ENCODE data around the gene ELL. TPM values are rescaled to one million over a fixed set of nuclear protein-coding genes. Genes with fewer than 3 reads are reported as not detected.

Gene ELL
- total RNA-seq, 1 experiment from 2014 or later: 21.0 TPM

- intact Hi-C loops (cut with micrococcal nuclease): no loop called here
- H3K79me2 ChIP-seq (ENCODE audit: low read length): no peaks in the 10 kb centered on the region
- no peaks in the 10 kb centered on the region for H4K20me1 ChIP-seq (ENCODE audit: low read length)
- 0 out of 2 replicates have a peak overlapping the region, but pooled peaks have one; percentile 28 for H3K4me2 ChIP-seq (ENCODE audit: low read length)
- H2AFZ ChIP-seq (ENCODE audit: low read length): peak overlapping the region; percentile 81
- H3K36me3 ChIP-seq (ENCODE audit: low read depth, low read length): no peaks in the 10 kb centered on the region
- no peaks in the 10 kb centered on the region for H3K4me1 ChIP-seq (ENCODE audit: insufficient read depth, low read length)
- H3K9ac ChIP-seq (ENCODE audit: low read length): no peak overlapping the region
- DNase-seq (no peak), ATAC-seq (peak; percentile 20; the same call in 1 of the 2 replicates)
- H3F3A ChIP-seq (ENCODE audit: low read length, unreplicated experiment): no peaks in the 10 kb centered on the region
- no peaks in the 10 kb centered on the region for H3K27me3 ChIP-seq (ENCODE audit: low read length)
- no peak overlapping the region for H3K4me3 ChIP-seq (ENCODE audit: low read length)
- H3K27ac ChIP-seq (ENCODE audit: low read length): no peak overlapping the region
- BruUV-seq (replicated peaks): no TSS peak
- CTCF ChIA-PET: no interaction called here
- TF ChIP-seq EZH2phosphoT487 (IDR thresholded peaks at IDR 0.05; ENCODE audit: borderline replicate concordance, low read length): no peak
- TF ChIP-seq CTCF (conservative IDR thresholded peaks at IDR 0.05; ENCODE audit: low read depth, low read length): no peak
- no peak for TF ChIP-seq EZH2 (IDR thresholded peaks at IDR 0.05; ENCODE audit: low read length, unreplicated experiment)
- no peaks in the 10 kb centered on the region for H3K9me2 ChIP-seq (replicated peaks; ENCODE audit: low read length)
- POLR2A ChIA-PET (ENCODE audit: unreplicated experiment): no interaction called here
- no peaks in the 10 kb centered on the region for H3K9me3 ChIP-seq (ENCODE audit: low read length)
These were observed 29.8 kb upstream of the ELL start for GRCh38 chr19:18551631-18552030.

GRCh38 chr19:18543814-18544475 is 22.1 kb upstream of the ELL start:
- Histone ChIP-seq H3K4me1 (ENCODE audit: insufficient read depth, low read length) (peaks cover 13% of the 10 kb centered on the region; the same call in 1 of the 2 replicates), H3K4me3 (ENCODE audit: low read length) (peak overlapping the region; percentile 70), H2AFZ (ENCODE audit: low read length) (peak overlapping the region; percentile 97), H3K9me2 (replicated peaks; ENCODE audit: low read length) (no peaks in the 10 kb centered on the region), H3K9ac (ENCODE audit: low read length) (no peak overlapping the region), H3K9me3 (ENCODE audit: low read length) (no peaks in the 10 kb centered on the region), H3K27ac (ENCODE audit: low read length) (no peak overlapping the region), H4K20me1 (ENCODE audit: low read length) (no peaks in the 10 kb centered on the region), H3F3A (ENCODE audit: low read length, unreplicated experiment) (no peaks in the 10 kb centered on the region), H3K4me2 (ENCODE audit: low read length) (peak overlapping the region; percentile 94), H3K36me3 (ENCODE audit: low read depth, low read length) (peaks cover 5% of the 10 kb centered on the region; the same call in 1 of the 2 replicates), H3K79me2 (ENCODE audit: low read length) (peaks cover 11% of the 10 kb centered on the region), H3K27me3 (ENCODE audit: low read length) (no peaks in the 10 kb centered on the region)
- DNase-seq (peak; percentile 87), ATAC-seq (peak; percentile 83)
- BruUV-seq (replicated peaks): TSS peak; percentile 28
- ChIA-PET CTCF (no interaction called here), POLR2A (ENCODE audit: unreplicated experiment) (interaction anchor here (0.6 kb wide), 1 partner anchor 13 kb away, joined by 4 read pairs; no protein-coding TSS in a partner anchor)
- TF ChIP-seq EZH2 (IDR thresholded peaks at IDR 0.05; ENCODE audit: low read length, unreplicated experiment): no peak
- 0 out of 2 replicates have a peak, but pooled peaks have one; percentile 13 for TF ChIP-seq CTCF (conservative IDR thresholded peaks at IDR 0.05; ENCODE audit: low read depth, low read length)
- intact Hi-C loops (cut with micrococcal nuclease): no loop called here

All from PC-3 (cell line).